ENCODE results near the gene POU2F2.

POU2F2 gene

GRCh38 chr19:42098781-42099180, 33.5 kb downstream of the POU2F2 start:
- no peak for TF ChIP-seq EZH2 (IDR thresholded peaks at IDR 0.05; ENCODE audit: borderline replicate concordance, low read depth, low read length, severe bottlenecking)
- no peak for TF ChIP-seq CTCF (IDR thresholded peaks at IDR 0.05; ENCODE audit: borderline replicate concordance, extremely low read depth, low read length, poor library complexity, severe bottlenecking)
- no peaks in the 10 kb centered on the region for H3K79me2 ChIP-seq (ENCODE audit: insufficient read depth, low read length)
- H3K36me3 ChIP-seq (ENCODE audit: insufficient read depth, low read length): no peaks in the 10 kb centered on the region
- no peaks in the 10 kb centered on the region for H4K20me1 ChIP-seq (ENCODE audit: insufficient read depth, low read length)
- H3K9me3 ChIP-seq (ENCODE audit: insufficient read depth, low read length, severe bottlenecking): no peaks in the 10 kb centered on the region
- DNase-seq (no peak), ATAC-seq (ENCODE audit: insufficient read depth, low read depth) (no peak)
- H3K27ac ChIP-seq (ENCODE audit: low read length): no peak overlapping the region
- H3K4me1 ChIP-seq (ENCODE audit: insufficient read depth, low read length): no peaks in the 10 kb centered on the region
- no peak overlapping the region for H2AFZ ChIP-seq (ENCODE audit: low read depth, low read length)
- no peaks in the 10 kb centered on the region for H3K27me3 ChIP-seq (ENCODE audit: insufficient read depth, low read length, poor library complexity)
- no peak overlapping the region for H3K9ac ChIP-seq (ENCODE audit: low read depth, low read length)
- no peak overlapping the region for H3K4me2 ChIP-seq (ENCODE audit: insufficient read depth, low read length)
- H3K4me3 ChIP-seq (ENCODE audit: low read depth in 1 of 2, low read length in 2 of 2): no peak overlapping the region

- H3K79me2 ChIP-seq (ENCODE audit: insufficient read depth, low read length): no peaks in the 10 kb centered on the region
- ATAC-seq (ENCODE audit: insufficient read depth, low read depth): no peak
- no peaks in the 10 kb centered on the region for H3K36me3 ChIP-seq (ENCODE audit: insufficient read depth, low read length)
Measured at GRCh38 chr19:42097461-42097860, 34.8 kb downstream of the POU2F2 start.

GRCh38 chr19:42096255-42096837, 35.9 kb downstream of the POU2F2 start:
- Histone ChIP-seq H3K4me3 (ENCODE audit: low read depth in 1 of 2, low read length in 2 of 2) (no peak overlapping the region), H3K9me3 (ENCODE audit: insufficient read depth, low read length, severe bottlenecking) (no peaks in the 10 kb centered on the region), H2AFZ (ENCODE audit: low read depth, low read length) (no peak overlapping the region), H3K27me3 (ENCODE audit: insufficient read depth, low read length, poor library complexity) (no peaks in the 10 kb centered on the region), H3K36me3 (ENCODE audit: insufficient read depth, low read length) (no peaks in the 10 kb centered on the region), H3K79me2 (ENCODE audit: insufficient read depth, low read length) (no peaks in the 10 kb centered on the region), H3K4me1 (ENCODE audit: insufficient read depth, low read length) (0 out of 2 replicates have a peak, but pooled peaks cover 4% of the 10 kb centered on the region), H4K20me1 (ENCODE audit: insufficient read depth, low read length) (no peaks in the 10 kb centered on the region), H3K27ac (ENCODE audit: low read length) (no peak overlapping the region), H3K4me2 (ENCODE audit: insufficient read depth, low read length) (no peak overlapping the region), H3K9ac (ENCODE audit: low read depth, low read length) (no peak overlapping the region)
- TF ChIP-seq EZH2 (IDR thresholded peaks at IDR 0.05; ENCODE audit: borderline replicate concordance, low read depth, low read length, severe bottlenecking): no peak
- no peak for TF ChIP-seq CTCF (IDR thresholded peaks at IDR 0.05; ENCODE audit: borderline replicate concordance, extremely low read depth, low read length, poor library complexity, severe bottlenecking)
- DNase-seq (no peak), ATAC-seq (ENCODE audit: insufficient read depth, low read depth) (no peak)

More at GRCh38 chr19:42097461-42097860, 34.8 kb downstream of the POU2F2 start:
- no peaks in the 10 kb centered on the region for H3K27me3 ChIP-seq (ENCODE audit: insufficient read depth, low read length, poor library complexity)
- H3K27ac ChIP-seq (ENCODE audit: low read length): no peak overlapping the region
- no peaks in the 10 kb centered on the region for H4K20me1 ChIP-seq (ENCODE audit: insufficient read depth, low read length)
- H2AFZ ChIP-seq (ENCODE audit: low read depth, low read length): no peak overlapping the region
- no peak overlapping the region for H3K9ac ChIP-seq (ENCODE audit: low read depth, low read length)
- H3K4me3 ChIP-seq (ENCODE audit: low read depth in 1 of 2, low read length in 2 of 2): no peak overlapping the region
- no peak for TF ChIP-seq EZH2 (IDR thresholded peaks at IDR 0.05; ENCODE audit: borderline replicate concordance, low read depth, low read length, severe bottlenecking)
- no peak for TF ChIP-seq CTCF (IDR thresholded peaks at IDR 0.05; ENCODE audit: borderline replicate concordance, extremely low read depth, low read length, poor library complexity, severe bottlenecking)
- H3K9me3 ChIP-seq (ENCODE audit: insufficient read depth, low read length, severe bottlenecking): no peaks in the 10 kb centered on the region
- DNase-seq: no peak
- 0 out of 2 replicates have a peak, but pooled peaks cover under 1% of the 10 kb centered on the region for H3K4me1 ChIP-seq (ENCODE audit: insufficient read depth, low read length)
- H3K4me2 ChIP-seq (ENCODE audit: insufficient read depth, low read length): no peak overlapping the region
